ENCODE measurements around the gene TMEM178B. TPM values are rescaled to one million over a fixed set of nuclear protein-coding genes. Genes with fewer than 3 reads are reported as not detected.

The TMEM178B gene
- total RNA-seq, 4 donors from 2014 or later, result 7.7 to 49.9 (median 25.9) TPM

DNA sequence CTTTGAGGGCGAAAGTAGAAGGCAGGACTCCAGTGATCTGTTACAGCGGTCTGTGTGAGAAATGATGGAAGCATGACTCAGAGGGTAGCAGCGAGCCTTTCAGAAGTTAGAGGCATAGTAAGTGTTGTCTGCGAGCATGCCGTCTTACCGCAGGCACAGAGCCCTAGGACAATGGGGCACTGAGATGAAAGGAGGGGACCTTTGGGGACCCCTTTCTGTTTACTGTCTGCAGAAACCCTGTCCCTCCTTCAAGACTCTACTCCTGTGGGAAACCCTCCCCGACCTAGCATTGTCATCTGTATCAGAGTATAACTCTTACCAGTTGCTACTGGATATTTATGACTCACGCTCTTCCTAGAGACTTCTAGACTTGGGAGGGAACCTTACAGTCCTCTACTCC lies 390.1 kb downstream of the TMEM178B start:
- DNase-seq, result no peak
- Histone ChIP-seq H3K4me1 (no peaks in the 10 kb centered on the region), H3K27me3 (no peaks in the 10 kb centered on the region), H3K4me3 (replicated peaks in 1 of 3) (no peak overlapping the region), H3K27ac (no peak overlapping the region), H3K36me3 (no peaks in the 10 kb centered on the region), H3K9me3 (no peaks in the 10 kb centered on the region)
- TF ChIP-seq POLR2A (IDR thresholded peaks at IDR 0.05), result no peak
- TF ChIP-seq, protein P1, sequence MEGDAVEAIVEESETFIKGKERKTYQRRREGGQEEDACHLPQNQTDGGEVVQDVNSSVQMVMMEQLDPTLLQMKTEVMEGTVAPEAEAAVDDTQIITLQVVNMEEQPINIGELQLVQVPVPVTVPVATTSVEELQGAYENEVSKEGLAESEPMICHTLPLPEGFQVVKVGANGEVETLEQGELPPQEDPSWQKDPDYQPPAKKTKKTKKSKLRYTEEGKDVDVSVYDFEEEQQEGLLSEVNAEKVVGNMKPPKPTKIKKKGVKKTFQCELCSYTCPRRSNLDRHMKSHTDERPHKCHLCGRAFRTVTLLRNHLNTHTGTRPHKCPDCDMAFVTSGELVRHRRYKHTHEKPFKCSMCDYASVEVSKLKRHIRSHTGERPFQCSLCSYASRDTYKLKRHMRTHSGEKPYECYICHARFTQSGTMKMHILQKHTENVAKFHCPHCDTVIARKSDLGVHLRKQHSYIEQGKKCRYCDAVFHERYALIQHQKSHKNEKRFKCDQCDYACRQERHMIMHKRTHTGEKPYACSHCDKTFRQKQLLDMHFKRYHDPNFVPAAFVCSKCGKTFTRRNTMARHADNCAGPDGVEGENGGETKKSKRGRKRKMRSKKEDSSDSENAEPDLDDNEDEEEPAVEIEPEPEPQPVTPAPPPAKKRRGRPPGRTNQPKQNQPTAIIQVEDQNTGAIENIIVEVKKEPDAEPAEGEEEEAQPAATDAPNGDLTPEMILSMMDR (IDR thresholded peaks at IDR 0.05), result no peak
- WGBS, 2 donors, result 84 to 85% methylated on average over 8 of the region's 8 CpGs
- intact Hi-C loops (cut with DNase I), result no loop called here

DNA sequence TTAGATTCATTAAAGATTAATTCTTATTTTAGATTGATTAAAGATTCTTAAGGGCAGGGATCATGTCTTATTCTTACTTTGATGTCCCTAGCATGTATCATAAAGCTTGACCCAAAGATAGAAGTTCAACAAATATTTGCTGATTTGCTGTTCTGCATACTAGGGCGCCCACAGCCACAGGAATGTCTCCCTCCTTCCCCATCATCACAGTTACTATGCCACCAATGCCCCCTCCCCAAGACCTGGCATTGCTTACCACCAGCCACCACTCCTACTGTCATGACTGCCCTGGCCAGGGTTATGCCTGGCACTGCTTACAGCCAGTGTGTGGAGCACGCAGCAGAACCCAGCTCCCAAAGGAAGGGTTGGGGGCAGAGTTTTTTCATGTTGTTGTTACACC lies 390.7 kb downstream of the TMEM178B start:
- TF ChIP-seq POLR2A (IDR thresholded peaks at IDR 0.05), result no peak
- TF ChIP-seq, protein P1 (IDR thresholded peaks at IDR 0.05), result no peak
- no peak for DNase-seq
- Histone ChIP-seq H3K27me3 (no peaks in the 10 kb centered on the region), H3K4me3 (replicated peaks in 1 of 3) (no peak overlapping the region), H3K9me3 (no peaks in the 10 kb centered on the region), H3K4me1 (no peaks in the 10 kb centered on the region), H3K27ac (no peak overlapping the region), H3K36me3 (no peaks in the 10 kb centered on the region)
- intact Hi-C loops (cut with DNase I), result no loop called here
- 91 to 98% methylated on average over 2 of the region's 2 CpGs for WGBS, 2 donors

DNA sequence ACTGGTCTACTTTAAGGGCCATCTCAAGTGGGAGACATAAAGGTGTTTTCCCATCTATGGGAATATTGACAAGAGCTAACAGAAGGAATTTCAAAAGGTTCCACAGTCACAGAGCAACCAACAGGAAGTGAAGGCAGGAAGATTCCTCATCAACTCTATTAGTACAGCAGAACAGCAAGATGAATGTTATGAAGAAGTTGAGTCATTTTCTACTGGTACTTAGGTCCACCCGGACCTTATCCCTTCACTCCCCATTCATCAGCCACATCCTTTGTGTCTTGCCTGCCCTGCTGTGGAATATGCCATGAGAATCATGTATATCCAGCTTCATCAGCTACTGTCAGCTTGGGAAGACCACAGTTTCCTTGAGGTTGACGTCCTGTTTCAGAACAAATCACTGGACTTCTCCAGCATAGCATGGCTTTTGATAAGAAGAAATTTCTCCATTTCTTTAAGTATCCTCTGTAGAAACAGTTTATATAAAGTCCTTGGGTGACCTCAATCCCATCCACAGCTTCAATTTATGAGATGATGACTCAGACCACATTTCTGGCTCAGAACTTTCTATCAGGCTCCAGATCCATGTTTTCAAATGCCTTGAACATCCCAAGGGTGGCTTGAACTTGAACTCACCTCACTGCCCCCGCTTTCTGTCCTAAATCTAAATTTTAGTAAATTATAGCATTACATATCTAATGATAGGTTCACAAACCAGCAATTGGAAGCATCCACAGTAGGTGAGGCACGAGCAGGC lies 392.5 kb downstream of the TMEM178B start:
- no peaks in the 10 kb centered on the region for H3K9me3 ChIP-seq
- TF ChIP-seq POLR2A (IDR thresholded peaks at IDR 0.05), result no peak
- TF ChIP-seq, protein P1 (IDR thresholded peaks at IDR 0.05), result no peak
- intact Hi-C loops (cut with DNase I), result no loop called here
- no peak overlapping the region for H3K4me3 ChIP-seq (replicated peaks in 1 of 3)
- no peaks in the 10 kb centered on the region for H3K36me3 ChIP-seq
- H3K4me1 ChIP-seq, result no peaks in the 10 kb centered on the region
- H3K27me3 ChIP-seq, result no peaks in the 10 kb centered on the region
- whole genome bisulfite sequencing, 2 donors, result 72 to 80% methylated on average over 4 of the region's 4 CpGs
- H3K27ac ChIP-seq, result no peak overlapping the region
- DNase-seq, result no peak

DNA sequence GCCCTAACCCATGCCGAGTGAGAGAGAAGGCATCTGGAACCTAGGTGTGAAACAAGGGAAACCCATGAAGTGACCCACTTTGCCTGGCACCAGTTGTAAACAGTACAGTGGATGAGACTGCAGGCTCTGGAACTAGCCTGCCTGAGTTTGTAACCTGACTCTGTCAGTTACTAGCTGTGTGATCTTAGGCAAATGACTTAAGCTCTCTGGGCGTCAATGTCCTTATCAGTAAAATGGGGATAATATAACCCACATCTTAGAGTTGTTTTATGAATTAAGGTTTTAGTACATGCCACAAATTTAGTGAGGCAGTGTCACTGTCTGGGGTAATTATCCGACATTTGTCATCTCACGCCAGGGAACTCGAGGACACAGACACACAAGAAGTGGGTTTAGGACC lies 394.5 kb downstream of the TMEM178B start:
- intact Hi-C loops (cut with DNase I), result no loop called here
- TF ChIP-seq, protein P1 (IDR thresholded peaks at IDR 0.05), result no peak
- TF ChIP-seq POLR2A (IDR thresholded peaks at IDR 0.05), result no peak
- no peaks in the 10 kb centered on the region for H3K27me3 ChIP-seq
- no peaks in the 10 kb centered on the region for H3K4me1 ChIP-seq
- no peak for DNase-seq
- 90 to 91% methylated on average over 5 of the region's 5 CpGs for WGBS, 2 donors
- H3K4me3 ChIP-seq (replicated peaks in 1 of 3), result no peak overlapping the region
- H3K36me3 ChIP-seq, result no peaks in the 10 kb centered on the region
- H3K9me3 ChIP-seq, result no peaks in the 10 kb centered on the region
- no peak overlapping the region for H3K27ac ChIP-seq

DNA sequence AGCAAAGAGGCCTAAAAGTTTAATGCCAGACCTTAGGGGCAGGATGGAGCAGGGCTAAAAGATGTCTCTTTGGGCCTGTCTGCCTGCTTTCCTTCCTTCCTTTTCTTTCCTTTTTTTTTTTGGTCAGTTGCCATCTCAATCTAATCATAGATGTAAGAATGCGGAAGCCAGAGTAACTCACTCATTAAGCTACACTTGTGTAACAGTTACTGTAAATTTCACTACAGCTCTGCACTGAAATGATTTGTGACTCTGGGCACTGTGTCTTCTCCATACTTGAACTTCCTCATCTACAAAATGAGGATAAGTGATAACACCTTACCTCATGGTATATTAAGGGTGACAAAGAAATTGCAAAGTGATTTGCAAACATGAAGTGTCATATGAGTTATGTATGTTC lies 401.8 kb downstream of the TMEM178B start:
- intact Hi-C loops (cut with DNase I), result no loop called here
- DNase-seq, result no peak
- H3K36me3 ChIP-seq, result no peaks in the 10 kb centered on the region
- no peak overlapping the region for H3K27ac ChIP-seq
- WGBS, 2 donors, result 89 to 91% methylated on average over 1 of the region's 1 CpG
- no peaks in the 10 kb centered on the region for H3K9me3 ChIP-seq
- H3K27me3 ChIP-seq, result no peaks in the 10 kb centered on the region
- no peak overlapping the region for H3K4me3 ChIP-seq (replicated peaks in 1 of 3)
- no peaks in the 10 kb centered on the region for H3K4me1 ChIP-seq
- no peak for TF ChIP-seq POLR2A (IDR thresholded peaks at IDR 0.05)
- TF ChIP-seq, protein P1 (IDR thresholded peaks at IDR 0.05), result no peak

Measured in thyroid gland (tissue), 4 donors.